Right lobe of liver (tissue), 6 donors: Measurements from ENCODE around the gene DDX54. TPM values are rescaled to one million over a fixed set of nuclear protein-coding genes. Genes with fewer than 3 reads are reported as not detected.
A peak's percentile ranks its signal among the peaks of the same experiment; 100 is the strongest.

Source experiments
- ATAC-seq, 4 donors: fragments of 200-7000 bp; cut with Tn5 transposase; one replicate each; pipeline ENCODE4 v1.9.1; 2020; ENCODE audit warnings: mild to moderate bottlenecking in 4 of 4, moderate library complexity in 4 of 4
- DNase-seq, 3 donors: peaks; one replicate each; pipeline ENCODE4 v3.0.0-alpha.2; 2020
- H3K27ac ChIP-seq, 3 donors: fragments of 200-600 bp; one replicate each; pipeline ENCODE4 v1.8.0; 2022
- H3K27me3 ChIP-seq, 2 donors: fragments of 200-600 bp; one replicate each; pipeline ENCODE4 v1.8.0; 2022
- H3K36me3 ChIP-seq, 4 donors: fragments of 200-600 bp; sonication (generic) in 1 of 4; one replicate each; pipeline versions ENCODE4 v1.5.1 to v1.8.0; 2017 to 2022; ENCODE audit warnings: control low read depth in 1 of 4
- H3K4me1 ChIP-seq, 4 donors: fragments of 200-600 bp; sonication (generic) in 1 of 4; one replicate each; pipeline versions ENCODE4 v1.5.1 to v1.8.0; 2017 to 2022; ENCODE audit warnings: control low read depth in 1 of 4
- H3K4me3 ChIP-seq, 3 donors: fragments of 200-600 bp; one replicate each; pipeline ENCODE4 v1.8.0; 2022
- H3K9me3 ChIP-seq, 4 donors: fragments of 200-600 bp; sonication (generic) in 1 of 4; one replicate each; pipeline versions ENCODE4 v1.5.1 to v1.8.0; 2017 to 2022; ENCODE audit warnings: control low read depth in 1 of 4
- CTCF ChIP-seq, 4 donors: fragments of 200-600 bp in 3 of 4; fragments of 450-650 bp in 1 of 4; IDR thresholded peaks; one replicate each; pipeline versions ENCODE4 v1.5.1 to v1.8.0; 2016 to 2022; ENCODE audit warnings: antibody characterized with exemption in 4 of 4, mild to moderate bottlenecking in 2 of 4
- POLR2A ChIP-seq: fragments of 450-650 bp; IDR thresholded peaks from one replicate; pipeline ENCODE4 v1.6.1; 2017; ENCODE audit warnings: antibody characterized with exemption, mild to moderate bottlenecking
- WGBS: methylation state at CpG from one replicate; pipeline ENCODE4 v1.1.6; 2018; ENCODE audit warnings: low coverage, low lambda C conversion rate; ENCODE audit not compliant: insufficient coverage; ENCODE audit errors: missing lambda C conversion rate; 5-methylcytosine and 5-hydroxymethylcytosine counted together
- intact Hi-C, 2 donors: fragments of 100-400 bp; cut with DNase I; formaldehyde crosslinking; loops; one replicate each; pipeline versions ENCODE4 v1.11.2 to v1.14.1; 2022
- total RNA-seq, 6 experiments: library from RNA; depleted of rRNA in 2 of 6; stranded (reverse); fragments of >200 nt in 2 of 6; fragmentation: NEBNext Ultra II Directional in 3 of 6; extraction: Animal tissue kit (Norgen Biotek cat#: 25700) in 3 of 6; gene quantifications; one replicate each; pipeline versions ENCODE4 v1.1.0 to v1.2.4, GENCODE V29; 2016 to 2023
- donor health status: DM: no; HTN: yes; CAD: no.
- donor health status: DM: no; HTN: no; CAD: no.
- donor health status: DM: no; HTN: no; CAD: no.
- donor health status: DM: no; HTN: yes; CAD: no.
- donor health status: DM: no; HTN: yes; CAD: no.

DDX54 gene
- total RNA-seq, 6 experiments from 2014 or later, result 22.8 to 43.8 (median 31.1) TPM

GRCh38 chr12:113163030-113163360, 22.3 kb downstream of the DDX54 start:
- TF ChIP-seq CTCF (IDR thresholded peaks at IDR 0.05) (no peak), POLR2A (no peak)
- intact Hi-C loops, result no loop called here

GRCh38 chr12:113162102-113163029, 22.9 kb downstream of the DDX54 start:
- 30% methylated on average over 5 of the region's 25 CpGs for WGBS
- no peak for TF ChIP-seq POLR2A
- no peak for TF ChIP-seq CTCF (IDR thresholded peaks at IDR 0.05)
- ATAC-seq, result peak; percentile 78 to 91 (median 85)
- Histone ChIP-seq H3K27me3 (no peaks in the 10 kb centered on the region), H3K4me1 (peaks cover 0 to 7% (median 0%) of the 10 kb centered on the region in 4 donors), H3K4me3 (no peak overlapping the region), H3K9me3 (no peaks in the 10 kb centered on the region), H3K27ac (no peak overlapping the region), H3K36me3 (peaks cover 0 to 55% (median 16%) of the 10 kb centered on the region in 4 donors)
- intact Hi-C loops, result no loop called here
- DNase-seq, result peak; percentile 64 to 76 (median 72)

More at GRCh38 chr12:113163030-113163360, 22.3 kb downstream of the DDX54 start:
- ATAC-seq (no peak), DNase-seq (no peak)
- WGBS, result 90% methylated on average over 2 of the region's 12 CpGs
- Histone ChIP-seq H3K27ac (no peak overlapping the region), H3K9me3 (no peaks in the 10 kb centered on the region), H3K4me3 (no peak overlapping the region), H3K36me3 (peaks cover 2 to 59% (median 16%) of the 10 kb centered on the region in 4 donors), H3K4me1 (peaks cover 0 to 7% (median 0%) of the 10 kb centered on the region in 4 donors), H3K27me3 (no peaks in the 10 kb centered on the region)

DNA sequence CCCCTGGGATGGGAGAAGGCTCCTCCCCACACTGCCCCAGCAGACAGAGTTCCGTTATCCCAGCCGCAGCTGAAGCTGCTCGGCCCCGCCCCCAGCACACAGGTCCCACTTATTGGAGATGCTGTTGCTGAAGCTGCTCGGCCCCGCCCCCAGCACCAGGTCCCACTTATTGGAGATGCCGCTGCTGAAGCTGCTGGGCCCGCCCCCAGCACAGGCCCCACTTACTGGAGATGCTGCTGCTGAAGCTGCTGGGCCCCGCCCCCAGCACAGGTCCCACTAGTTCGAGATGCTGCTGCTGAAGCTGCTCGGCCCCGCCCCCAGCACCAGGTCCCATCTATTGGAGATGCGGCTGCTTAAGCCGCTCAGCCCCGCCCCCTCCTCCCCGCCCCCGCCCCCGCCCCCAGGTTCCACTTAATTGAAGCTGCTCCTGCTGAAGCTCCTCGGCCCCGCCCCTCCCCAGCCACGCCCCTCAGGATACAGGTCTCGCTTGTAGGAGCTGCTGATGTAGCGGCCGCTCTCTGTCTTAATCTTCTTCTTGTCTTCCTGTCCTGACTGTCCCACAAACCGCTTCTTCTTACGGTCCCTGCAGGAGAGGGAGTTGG, 23.8 kb downstream of the DDX54 start:
- H3K4me3 ChIP-seq, result no peak overlapping the region
- no peaks in the 10 kb centered on the region for H3K27me3 ChIP-seq
- H3K27ac ChIP-seq, result no peak overlapping the region
- peaks cover 0 to 7% (median 0%) of the 10 kb centered on the region in 4 donors for H3K4me1 ChIP-seq
- ATAC-seq, result no peak
- H3K36me3 ChIP-seq, result peaks cover 0 to 52% (median 16%) of the 10 kb centered on the region in 4 donors
- DNase-seq, result no peak
- TF ChIP-seq POLR2A, result no peak
- no peak for TF ChIP-seq CTCF (IDR thresholded peaks at IDR 0.05)
- WGBS, result 78% methylated on average over 16 of the region's 26 CpGs
- intact Hi-C loops, result no loop called here
- H3K9me3 ChIP-seq, result no peaks in the 10 kb centered on the region

DNA sequence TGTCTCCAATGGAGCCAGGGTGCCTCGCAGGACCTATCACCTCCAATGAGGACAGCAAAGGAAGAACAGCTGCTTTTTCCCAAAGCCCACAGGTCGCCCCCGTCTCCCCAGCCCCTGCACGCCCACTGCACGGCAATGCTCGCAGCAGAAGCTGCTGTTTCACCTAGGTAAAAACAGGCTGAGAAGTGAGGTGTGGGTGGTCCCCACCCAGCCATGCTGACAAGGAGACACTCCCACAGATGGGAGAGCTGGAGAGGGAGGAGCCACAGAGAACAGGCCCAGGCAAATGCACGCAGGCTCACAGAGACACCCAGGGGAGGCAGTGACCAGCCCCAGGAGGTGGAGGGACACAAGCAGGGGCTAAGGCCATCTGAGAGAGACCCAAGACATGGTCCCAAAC, 25.3 kb downstream of the DDX54 start:
- H3K4me3 ChIP-seq, result no peak overlapping the region
- H3K9me3 ChIP-seq, result no peaks in the 10 kb centered on the region
- no peak overlapping the region for H3K27ac ChIP-seq
- TF ChIP-seq CTCF (IDR thresholded peaks at IDR 0.05) (no peak), POLR2A (no peak)
- peaks cover 0 to 7% (median 0%) of the 10 kb centered on the region in 4 donors for H3K4me1 ChIP-seq
- H3K27me3 ChIP-seq, result no peaks in the 10 kb centered on the region
- no peak for ATAC-seq
- 40% methylated on average over 1 of the region's 7 CpGs for WGBS
- peaks cover 0 to 40% (median 10%) of the 10 kb centered on the region in 4 donors for H3K36me3 ChIP-seq
- intact Hi-C loops, result no loop called here
- no peak for DNase-seq
